Measurements from ENCODE around the gene USF2.

USF2 gene

GRCh38 chr19:35327642-35328041, 58.9 kb downstream of the USF2 start:
- DNase-seq, result peak in 1 of 2 experiments; percentile 29

GRCh38 chr19:35328851-35329285, 60.1 kb downstream of the USF2 start, which contains the start of gene CD22:
TSS of gene CD22 (plus strand) at chr19:35329187. CDS start at chr19:35332041, 2,854 bp downstream.
- no peak for DNase-seq

GRCh38 chr19:35329323-35329722, 60.6 kb downstream of the USF2 start:
- DNase-seq, result no peak
